Neuronal stem cell (in vitro differentiated cells): ENCODE data around the gene PAK5.

Source experiments
- DNase-seq: peaks from one replicate; pipeline ENCODE4 v3.0.0-alpha.2; 2013; ENCODE audit warnings: low spot score
- H2AFZ ChIP-seq: one replicate; pipeline ENCODE4 v1.6.1; 2013; ENCODE audit warnings: mild to moderate bottlenecking, low read length, inconsistent platforms
- H2AK5ac ChIP-seq: 2 replicates; pipeline ENCODE4 v1.6.1; 2013; ENCODE audit warnings: low read depth, mild to moderate bottlenecking, inconsistent platforms, low read length, moderate library complexity, mixed read lengths
- H2BK120ac ChIP-seq: 2 replicates; pipeline ENCODE4 v1.6.1; 2013; ENCODE audit warnings: low read depth, mild to moderate bottlenecking, inconsistent platforms, low read length, moderate library complexity, mixed read lengths
- H2BK12ac ChIP-seq: one replicate; pipeline ENCODE4 v1.6.1; 2013; ENCODE audit warnings: low read length, inconsistent platforms
- H2BK15ac ChIP-seq: 2 replicates; pipeline ENCODE4 v1.6.1; 2013; ENCODE audit warnings: mild to moderate bottlenecking, low read length, inconsistent platforms, mixed read lengths
- H2BK5ac ChIP-seq: one replicate; pipeline ENCODE4 v1.6.1; 2013; ENCODE audit warnings: inconsistent platforms, mild to moderate bottlenecking, low read length, moderate library complexity
- H3K14ac ChIP-seq: one replicate; pipeline ENCODE4 v1.6.1; 2013; ENCODE audit warnings: low read length, inconsistent platforms
- H3K18ac ChIP-seq: 2 replicates; pipeline ENCODE4 v1.6.1; 2013; ENCODE audit warnings: low read length, inconsistent platforms
- H3K23ac ChIP-seq: 2 replicates; pipeline ENCODE4 v1.6.1; 2013; ENCODE audit warnings: low read depth, mild to moderate bottlenecking, mixed read lengths, low read length, inconsistent platforms; ENCODE audit not compliant: poor library complexity
- H3K27ac ChIP-seq: replicated peaks from 3 replicates; pipeline ENCODE4 v1.5.1; 2013; ENCODE audit warnings: low read length, inconsistent platforms
- H3K27me3 ChIP-seq, 3 experiments: 2 replicates each; pipeline ENCODE4 v1.6.1; 2013; ENCODE audit warnings: low read length in 3 of 3, mild to moderate bottlenecking in 2 of 3, inconsistent platforms in 1 of 3, low read depth in 1 of 3, mixed read lengths in 1 of 3, moderate library complexity in 1 of 3; ENCODE audit not compliant: control insufficient read depth in 3 of 3, insufficient read depth in 3 of 3
- H3K36me3 ChIP-seq, 2 donors: replicated peaks in 1 of 2; 2 replicates each; pipeline ENCODE4 v1.6.1; 2013; ENCODE audit warnings: low read length in 2 of 2; ENCODE audit not compliant: control insufficient read depth in 2 of 2, insufficient read depth in 2 of 2
- H3K4ac ChIP-seq: 2 replicates; pipeline ENCODE4 v1.6.1; 2013; ENCODE audit warnings: inconsistent platforms, mild to moderate bottlenecking, low read length, moderate library complexity
- H3K4me1 ChIP-seq, 2 donors: 1 replicate in 1 of 2; 2 replicates in 1 of 2; pipeline ENCODE4 v1.6.1; 2013; ENCODE audit warnings: low read length in 2 of 2, low read depth in 1 of 2; ENCODE audit not compliant: control insufficient read depth in 2 of 2, insufficient read depth in 1 of 2
- H3K4me2 ChIP-seq: one replicate; pipeline ENCODE4 v1.6.1; 2013; ENCODE audit warnings: mild to moderate bottlenecking, low read length, inconsistent platforms; ENCODE audit not compliant: insufficient read depth, poor library complexity, severe bottlenecking
- H3K4me3 ChIP-seq, 2 donors: 2 replicates each; pipeline ENCODE4 v1.5.1; 2013; ENCODE audit warnings: low read length in 2 of 2, mild to moderate bottlenecking in 2 of 2, inconsistent platforms in 1 of 2, moderate library complexity in 1 of 2
- H3K79me1 ChIP-seq: one replicate; pipeline ENCODE4 v1.6.1; 2013; ENCODE audit warnings: low read depth, mild to moderate bottlenecking, inconsistent platforms, low read length, moderate library complexity
- H3K9ac ChIP-seq: one replicate; pipeline ENCODE4 v1.6.1; 2013; ENCODE audit warnings: mild to moderate bottlenecking, low read depth, low read length, inconsistent platforms; ENCODE audit not compliant: poor library complexity
- H3K9me3 ChIP-seq, 2 donors: replicated peaks in 1 of 2; 2 replicates each; pipeline versions ENCODE3 to v1.6.1; 2013; ENCODE audit warnings: low read length in 2 of 2, mild to moderate bottlenecking in 2 of 2, inconsistent platforms in 1 of 2, low read depth in 1 of 2, mixed read lengths in 1 of 2, moderate library complexity in 1 of 2; ENCODE audit not compliant: control insufficient read depth in 2 of 2, insufficient read depth in 1 of 2
- H4K8ac ChIP-seq: one replicate; pipeline ENCODE4 v1.6.1; 2013; ENCODE audit warnings: low read depth, mild to moderate bottlenecking, inconsistent platforms, low read length, moderate library complexity
- H4K91ac ChIP-seq: one replicate; pipeline ENCODE4 v1.6.1; 2013; ENCODE audit warnings: low read length, low read depth, mild to moderate bottlenecking, inconsistent platforms; ENCODE audit not compliant: poor library complexity
- WGBS, 2 donors: extraction: QIAGEN DNeasy Blood & Tissue Kit; methylation state at CpG; one replicate each; pipeline ENCODE4 v1.1.7; 2013; ENCODE audit warnings: missing lambda C conversion rate in 2 of 2, mixed read lengths in 1 of 2; ENCODE audit not compliant: insufficient read length in 2 of 2, insufficient replicate concordance in 1 of 2; ENCODE audit errors: extremely low coverage in 2 of 2; 5-methylcytosine and 5-hydroxymethylcytosine counted together

PAK5 gene

GRCh38 chr20:9543214-9543613, 295.7 kb downstream of the PAK5 start:
- Histone ChIP-seq H3K36me3 (no peaks in the 10 kb centered on the region), H4K8ac (no peak overlapping the region), H3K23ac (no peak overlapping the region), H3K27ac (no peak overlapping the region), H2BK120ac (no peak overlapping the region), H2BK15ac (no peak overlapping the region), H3K79me1 (no peaks in the 10 kb centered on the region), H2AFZ (no peak overlapping the region), H3K4me2 (no peak overlapping the region), H2BK5ac (no peak overlapping the region), H3K4me3 (no peak overlapping the region), H3K4ac (no peak overlapping the region), H3K9ac (no peak overlapping the region), H3K14ac (no peak overlapping the region), H3K27me3 (peaks cover 0 to 5% (median 0%) of the 10 kb centered on the region in 3 experiments), H4K91ac (no peak overlapping the region), H3K18ac (no peak overlapping the region), H3K4me1 (no peaks in the 10 kb centered on the region), H3K9me3 (no peaks in the 10 kb centered on the region), H2AK5ac (no peak overlapping the region), H2BK12ac (no peak overlapping the region)
- no peak for DNase-seq
- no CpG with 5 or more reads among the region's 4 CpGs for WGBS, 2 donors

GRCh38 chr20:9535449-9535848, 303.4 kb downstream of the PAK5 start:
- Histone ChIP-seq H2AK5ac (no peak overlapping the region), H3K9me3 (no peaks in the 10 kb centered on the region)
- WGBS, 2 donors, result no CpG with 5 or more reads among the region's 2 CpGs

GRCh38 chr20:9534025-9534424, 304.9 kb downstream of the PAK5 start:
- H3K23ac ChIP-seq, result no peak overlapping the region
- no peak overlapping the region for H3K4me3 ChIP-seq
- H3K27ac ChIP-seq, result no peak overlapping the region
- no peak overlapping the region for H2BK120ac ChIP-seq
- H3K9me3 ChIP-seq, result no peaks in the 10 kb centered on the region
- peaks cover 0 to 3% of the 10 kb centered on the region in 2 donors for H3K4me1 ChIP-seq
- H3K18ac ChIP-seq, result no peak overlapping the region
- no peak overlapping the region for H2BK12ac ChIP-seq
- no peak overlapping the region for H3K4ac ChIP-seq
- no peak for DNase-seq
- no peak overlapping the region for H3K4me2 ChIP-seq
- no peak overlapping the region for H2AK5ac ChIP-seq
- H4K91ac ChIP-seq, result no peak overlapping the region
- no peak overlapping the region for H2BK5ac ChIP-seq
- WGBS, 2 donors, result no CpG with 5 or more reads among the region's 5 CpGs
- no peak overlapping the region for H2BK15ac ChIP-seq
- H3K9ac ChIP-seq, result no peak overlapping the region
- H2AFZ ChIP-seq, result no peak overlapping the region
- peaks cover 0 to 5% of the 10 kb centered on the region in 2 donors for H3K36me3 ChIP-seq
- H3K14ac ChIP-seq, result no peak overlapping the region
- H4K8ac ChIP-seq, result no peak overlapping the region
- H3K79me1 ChIP-seq, result no peaks in the 10 kb centered on the region
- H3K27me3 ChIP-seq, result peaks cover 0 to 23% (median 0%) of the 10 kb centered on the region in 3 experiments

More at GRCh38 chr20:9535449-9535848, 303.4 kb downstream of the PAK5 start:
- Histone ChIP-seq H3K14ac (no peak overlapping the region), H3K27ac (no peak overlapping the region), H3K4ac (no peak overlapping the region), H3K36me3 (no peaks in the 10 kb centered on the region), H4K91ac (no peak overlapping the region), H2BK12ac (no peak overlapping the region), H3K4me3 (no peak overlapping the region), H2BK5ac (no peak overlapping the region), H2AFZ (no peak overlapping the region), H3K4me1 (peaks cover 0 to 3% of the 10 kb centered on the region in 2 donors), H3K4me2 (no peak overlapping the region), H3K79me1 (no peaks in the 10 kb centered on the region), H4K8ac (no peak overlapping the region), H3K27me3 (peaks cover 0 to 16% (median 0%) of the 10 kb centered on the region in 3 experiments), H3K9ac (no peak overlapping the region), H3K18ac (no peak overlapping the region), H2BK120ac (no peak overlapping the region), H2BK15ac (no peak overlapping the region), H3K23ac (no peak overlapping the region)
- no peak for DNase-seq

GRCh38 chr20:9532069-9532838, 306.6 kb downstream of the PAK5 start:
- Histone ChIP-seq H3K27ac (no peak overlapping the region), H2BK12ac (no peak overlapping the region), H2AFZ (no peak overlapping the region), H3K27me3 (peaks cover 0 to 23% (median 0%) of the 10 kb centered on the region in 3 experiments), H3K4ac (no peak overlapping the region), H3K4me1 (no peaks in the 10 kb centered on the region), H3K9me3 (no peaks in the 10 kb centered on the region), H2BK15ac (no peak overlapping the region), H3K36me3 (peaks cover 0 to 5% of the 10 kb centered on the region in 2 donors), H3K4me3 (no peak overlapping the region), H3K79me1 (no peaks in the 10 kb centered on the region), H3K4me2 (no peak overlapping the region), H3K18ac (no peak overlapping the region), H4K8ac (no peak overlapping the region), H3K23ac (no peak overlapping the region), H2BK120ac (no peak overlapping the region), H3K9ac (no peak overlapping the region), H2AK5ac (no peak overlapping the region), H2BK5ac (no peak overlapping the region), H3K14ac (no peak overlapping the region), H4K91ac (no peak overlapping the region)
- DNase-seq, result no peak
- WGBS, 2 donors, result no CpG with 5 or more reads among the region's 4 CpGs
